HG03460 (cell line): ENCODE measurements around the gene OTP.

Experiments used
- ATAC-seq: cut with Tn5 transposase; IDR thresholded peaks from one replicate; pipeline ENCODE4 v1.9.1; 2021; ENCODE audit not compliant: unreplicated experiment

The OTP gene

DNA sequence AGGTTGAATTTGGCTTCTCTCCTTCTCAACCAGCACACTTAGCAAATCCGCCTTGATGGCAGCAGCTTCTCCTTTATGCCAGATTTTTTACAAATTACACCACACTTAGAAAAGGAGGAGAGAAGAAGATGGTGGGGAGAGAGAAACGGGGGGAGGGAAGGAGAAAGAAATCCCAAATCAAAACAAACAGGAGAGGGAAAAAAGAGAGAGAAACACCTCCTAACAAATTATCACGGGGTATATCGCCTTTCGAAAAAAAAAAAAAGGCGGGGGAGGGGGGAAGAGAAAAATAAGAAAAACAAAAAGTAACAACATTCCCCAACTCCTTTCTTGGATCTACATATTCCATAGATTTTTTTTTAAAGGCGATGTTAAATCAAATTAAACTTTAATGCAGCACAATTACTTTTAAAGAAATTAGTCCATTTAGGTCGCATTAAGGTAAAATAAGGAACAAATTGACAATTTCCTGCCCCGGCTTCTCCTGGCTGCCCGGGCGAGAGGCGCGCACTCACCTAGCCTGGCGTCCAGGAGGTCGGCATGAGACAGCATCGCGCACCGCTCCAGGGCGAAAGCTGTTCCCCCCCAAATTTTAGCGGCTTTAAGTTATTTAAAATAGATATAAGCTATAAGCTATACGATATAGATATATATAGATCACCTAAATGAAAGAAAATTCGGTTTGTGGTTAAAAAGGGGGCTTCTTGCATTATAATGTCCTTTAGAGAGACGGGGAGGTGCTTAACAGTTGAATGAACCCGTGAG, at the start of gene OTP:
Gene OTP (minus strand): TSS at position 716 of the 765 bp plus-strand sequence. CDS start 164 bp downstream, at position 552.
- ATAC-seq: no peak

DNA sequence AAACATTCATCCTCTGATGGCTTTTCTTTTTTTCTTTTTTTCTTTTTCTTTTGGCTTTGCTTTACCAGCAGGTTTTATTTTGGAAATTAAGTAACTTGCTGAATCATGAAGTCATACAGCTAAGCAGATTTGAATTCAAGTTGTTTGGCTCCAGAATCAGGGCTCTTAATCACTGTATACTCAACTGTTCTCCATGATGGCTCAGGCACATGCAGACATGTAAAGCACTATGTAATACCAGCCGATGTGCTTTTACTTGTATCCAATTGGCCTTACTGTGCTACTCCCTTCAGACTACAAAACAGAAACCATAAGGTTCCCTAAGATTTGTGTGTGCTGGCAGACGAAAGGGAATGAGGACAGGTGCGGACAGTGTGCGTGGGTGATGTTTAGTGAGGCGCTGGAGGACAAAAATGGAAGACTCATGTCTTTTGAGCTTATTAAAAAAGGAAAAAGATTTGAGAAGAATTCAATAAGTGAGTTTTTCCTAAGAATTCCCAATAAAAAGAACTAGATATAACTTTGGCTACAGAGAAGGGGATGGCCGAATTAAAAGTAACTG, 44.7 kb upstream of the OTP start:
- no peak for ATAC-seq

DNA sequence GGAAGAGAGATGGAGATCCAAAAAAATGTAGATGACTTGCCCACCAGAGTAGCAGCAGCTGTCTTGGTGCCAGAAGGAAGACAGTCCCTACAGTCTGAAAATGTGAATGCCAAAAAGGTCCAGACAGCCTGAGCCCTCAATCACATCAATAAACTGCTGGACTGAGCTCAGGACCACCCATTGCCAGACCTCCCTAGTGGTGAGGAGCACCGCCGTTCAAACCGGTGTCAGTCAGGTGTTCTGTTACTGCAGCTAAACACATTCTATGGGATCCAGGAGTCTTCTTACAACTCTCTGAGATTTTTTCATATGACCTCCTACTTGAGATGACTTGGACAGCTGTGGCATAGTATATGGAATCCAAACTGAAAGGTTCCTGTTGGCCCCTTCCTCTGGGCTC, 32.0 kb upstream of the OTP start:
- no peak for ATAC-seq

DNA sequence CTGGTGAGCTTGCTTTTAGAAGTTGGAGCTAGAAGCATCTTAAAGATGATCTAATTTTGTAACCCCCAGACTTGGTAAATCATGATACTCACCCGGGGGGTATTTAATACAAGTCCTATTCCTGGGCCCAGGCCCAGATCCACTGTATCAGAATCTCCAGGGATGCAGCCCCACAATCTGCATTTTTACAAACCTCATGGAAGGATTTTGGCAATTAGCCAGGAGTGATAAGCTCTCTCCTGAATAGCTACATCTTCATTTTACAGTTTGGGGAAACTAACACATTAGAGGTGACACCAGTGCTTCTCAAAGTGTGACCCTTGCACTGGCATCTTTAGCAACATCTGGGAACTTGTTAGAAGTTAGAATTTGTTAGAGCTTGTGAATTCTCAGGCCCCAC, 31.2 kb upstream of the OTP start:
- no peak for ATAC-seq

DNA sequence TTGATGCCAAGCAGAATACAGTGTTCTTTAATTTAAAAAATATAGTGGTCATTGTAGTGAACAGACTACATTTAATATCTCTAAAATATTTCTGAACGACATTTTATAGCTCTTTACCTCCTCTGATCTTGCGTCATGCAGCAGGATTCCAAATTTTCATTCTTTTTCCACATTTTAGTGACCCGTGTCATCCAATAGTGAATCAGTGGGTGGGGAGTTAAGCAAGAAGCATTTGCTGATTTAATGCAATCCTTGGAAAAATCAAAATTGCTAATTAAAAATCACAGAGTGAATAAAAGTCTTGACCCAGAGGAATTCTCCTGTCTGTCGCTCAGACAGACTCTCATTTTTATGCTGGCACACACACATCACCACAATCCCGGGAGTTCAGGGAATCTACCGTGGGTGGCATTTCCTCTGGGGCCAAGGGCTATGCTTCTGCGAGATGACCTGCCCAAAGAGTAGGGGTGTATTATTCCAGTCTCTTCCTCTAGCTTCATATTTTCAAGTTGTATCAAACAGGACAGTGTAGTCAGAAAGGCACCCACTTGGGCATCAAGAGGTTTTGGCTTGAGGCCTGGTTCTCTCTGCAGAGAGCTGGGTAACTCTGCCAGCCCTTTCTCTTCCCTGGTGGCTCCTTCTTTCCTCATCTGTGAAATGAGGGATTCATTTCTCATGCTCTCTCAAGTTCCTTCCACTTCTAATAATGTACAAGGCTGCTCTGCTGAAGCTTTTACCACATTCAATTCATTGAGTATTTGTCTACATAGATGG, 24.8 kb upstream of the OTP start:
- ATAC-seq: no peak

DNA sequence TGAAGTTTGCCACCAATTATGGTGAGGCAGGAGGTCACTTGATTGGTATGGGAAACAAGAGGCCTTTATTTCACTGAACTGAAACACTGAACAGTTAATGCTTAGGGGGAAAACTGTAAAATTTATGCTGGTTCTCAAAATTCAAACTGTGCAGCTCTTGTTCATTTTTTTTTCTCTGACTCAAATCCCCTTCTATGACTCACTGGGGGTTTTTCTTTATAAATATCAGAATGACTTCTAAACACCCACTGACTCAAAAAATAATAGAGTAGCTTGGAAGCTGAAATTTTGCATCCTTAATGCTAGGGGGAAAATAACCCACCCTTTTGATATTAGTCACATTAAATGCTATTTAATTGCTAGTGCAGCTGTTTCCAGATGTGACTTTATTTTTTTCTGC, 24.1 kb upstream of the OTP start:
- ATAC-seq: no peak

DNA sequence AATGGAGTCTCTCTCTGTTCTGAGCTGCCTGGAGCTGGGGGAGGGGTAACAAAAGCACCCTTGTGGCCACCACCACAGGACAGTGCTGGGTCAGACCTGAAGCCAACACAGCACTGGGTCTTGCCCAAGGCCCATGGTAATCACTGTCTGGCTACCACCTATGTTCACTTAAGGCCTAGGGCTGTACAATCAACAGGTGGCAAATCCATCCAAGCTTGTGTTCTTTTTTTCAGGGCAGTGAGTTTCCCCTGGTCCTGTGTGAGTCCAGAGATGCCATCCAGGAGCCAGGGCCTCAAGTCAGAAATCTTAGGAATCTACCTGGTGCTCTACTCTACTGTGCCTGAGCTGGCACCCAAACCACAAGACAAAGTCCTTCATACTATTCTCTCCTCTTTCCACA, 20.1 kb upstream of the OTP start:
- ATAC-seq: no peak

DNA sequence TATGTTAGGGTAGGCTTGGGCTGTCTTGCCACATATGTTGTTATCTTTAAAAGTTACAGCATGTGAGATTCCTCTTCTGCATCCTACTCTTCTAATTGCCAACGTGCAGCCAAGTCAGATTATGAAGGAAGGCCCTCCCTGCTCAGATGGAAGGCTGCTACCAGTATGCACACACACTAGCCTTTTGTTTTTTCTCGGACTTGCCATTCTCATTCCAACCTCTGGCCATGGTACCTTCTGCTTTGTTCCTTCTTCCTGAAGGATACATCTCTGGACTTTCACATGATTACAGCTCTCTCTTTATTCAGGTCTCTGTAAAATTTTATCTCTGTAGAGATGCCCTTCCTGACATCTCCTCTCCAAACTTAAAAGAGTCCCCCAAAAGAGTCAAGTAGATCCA, 12.8 kb upstream of the OTP start:
- no peak for ATAC-seq

DNA sequence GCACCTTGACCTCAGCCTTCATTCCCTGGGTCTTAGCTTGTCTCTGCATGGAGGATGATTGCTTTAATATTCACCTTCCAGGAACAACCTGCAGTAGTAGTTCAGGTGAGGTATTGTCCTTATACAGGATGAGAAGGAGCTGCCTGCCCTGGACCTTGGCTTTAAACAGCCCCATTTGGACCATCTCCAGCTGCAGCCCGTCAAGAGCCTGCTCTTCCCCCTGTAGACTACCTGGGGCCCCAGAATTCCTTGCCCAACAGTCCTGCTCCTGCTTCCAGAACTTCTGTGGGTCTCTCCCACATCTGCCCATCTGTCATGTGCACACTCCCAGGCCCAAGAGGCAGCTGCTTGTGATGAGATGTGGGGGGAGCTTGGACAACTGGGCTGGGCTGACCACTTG, 12.2 kb upstream of the OTP start:
- no peak for ATAC-seq

DNA sequence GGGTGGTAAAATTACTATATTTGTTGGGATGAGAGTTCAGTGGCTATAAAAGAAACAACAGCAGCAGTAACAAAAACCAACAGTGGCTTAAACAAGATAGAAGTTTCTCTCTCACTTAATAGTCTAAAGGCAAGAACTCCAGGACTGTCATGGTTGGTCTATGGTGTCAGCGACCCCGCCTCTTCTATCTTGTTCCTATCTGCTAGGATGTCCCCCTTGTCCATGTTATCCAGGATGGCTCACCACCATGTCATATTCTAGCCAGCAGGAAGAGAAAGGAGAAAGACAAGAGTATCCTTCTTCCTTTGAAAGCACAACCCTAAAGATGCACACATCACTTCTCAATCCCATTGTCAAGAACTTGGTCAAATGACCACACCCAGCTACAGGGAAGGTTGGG, 11.3 kb upstream of the OTP start:
- no peak for ATAC-seq

DNA sequence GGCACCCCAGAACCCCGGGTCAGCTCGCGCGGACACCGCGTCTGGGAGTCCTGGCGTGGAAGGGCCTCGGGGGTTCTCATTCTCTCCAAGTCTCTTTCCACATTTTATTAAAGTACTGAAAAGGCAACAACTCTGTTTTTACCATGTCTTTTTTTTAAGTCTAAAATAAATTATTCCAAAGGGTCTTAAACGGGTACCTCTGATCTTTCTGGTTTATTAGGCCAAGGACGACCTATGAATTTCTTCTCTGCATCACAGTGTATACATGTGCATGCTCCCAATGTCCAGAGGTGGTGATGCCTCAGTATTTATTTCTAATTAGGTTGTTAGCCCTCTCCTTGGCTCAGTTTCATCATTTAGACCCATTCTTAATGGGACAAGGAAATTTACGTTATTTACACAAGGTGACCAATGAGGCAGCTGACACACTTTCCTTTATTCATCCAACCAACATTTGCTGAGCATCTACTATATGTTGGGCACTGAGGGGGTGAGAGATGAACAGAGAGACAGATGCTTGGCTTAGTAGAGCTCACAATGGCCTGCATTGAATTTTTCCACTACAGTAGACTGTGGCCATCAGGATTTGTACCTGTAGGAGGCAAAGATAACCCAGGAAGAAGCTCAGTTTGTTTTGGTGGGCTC, 7.6 kb upstream of the OTP start:
- ATAC-seq: no peak

DNA sequence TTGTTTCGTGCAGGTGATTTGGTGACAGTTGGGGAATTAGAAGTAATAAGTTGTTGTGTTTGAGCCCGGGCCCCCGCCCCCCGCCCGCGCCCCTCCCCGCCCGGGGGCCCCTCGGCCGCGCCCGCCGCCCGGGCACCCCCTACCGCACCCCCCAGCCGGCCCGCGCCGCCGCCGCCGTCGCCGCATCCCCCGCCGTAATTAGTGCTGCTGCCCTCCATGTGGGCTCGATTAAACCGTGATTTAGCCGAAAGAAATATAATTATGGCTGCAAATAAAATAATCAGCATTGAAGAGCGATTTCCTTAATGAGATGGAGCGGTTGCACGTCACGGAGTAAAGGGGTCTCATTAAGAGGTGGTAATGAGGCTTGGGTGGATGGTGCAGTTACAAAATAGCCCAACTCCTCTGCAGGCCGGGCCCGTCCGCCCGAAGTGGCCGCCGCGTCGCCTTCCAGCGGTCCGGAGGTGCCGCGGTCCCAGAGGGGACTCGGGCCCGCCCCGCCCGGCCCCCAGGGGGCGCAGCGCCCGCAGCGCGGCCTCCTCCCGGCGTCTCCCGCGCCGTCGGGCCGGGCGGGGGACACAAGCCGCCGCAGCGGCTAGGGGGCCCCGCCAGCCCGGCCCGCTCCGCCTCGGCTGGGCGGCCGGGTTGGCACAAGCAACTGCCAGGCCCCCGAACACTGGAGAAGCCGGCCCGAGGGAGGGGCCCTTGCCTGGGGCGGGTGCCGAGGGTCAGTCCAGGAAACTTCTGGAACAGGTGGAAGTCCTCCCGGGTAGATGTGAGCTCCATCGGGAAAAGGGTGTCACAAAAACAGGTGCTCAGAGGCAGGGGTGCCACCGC, 6.9 kb upstream of the OTP start:
- no peak for ATAC-seq

DNA sequence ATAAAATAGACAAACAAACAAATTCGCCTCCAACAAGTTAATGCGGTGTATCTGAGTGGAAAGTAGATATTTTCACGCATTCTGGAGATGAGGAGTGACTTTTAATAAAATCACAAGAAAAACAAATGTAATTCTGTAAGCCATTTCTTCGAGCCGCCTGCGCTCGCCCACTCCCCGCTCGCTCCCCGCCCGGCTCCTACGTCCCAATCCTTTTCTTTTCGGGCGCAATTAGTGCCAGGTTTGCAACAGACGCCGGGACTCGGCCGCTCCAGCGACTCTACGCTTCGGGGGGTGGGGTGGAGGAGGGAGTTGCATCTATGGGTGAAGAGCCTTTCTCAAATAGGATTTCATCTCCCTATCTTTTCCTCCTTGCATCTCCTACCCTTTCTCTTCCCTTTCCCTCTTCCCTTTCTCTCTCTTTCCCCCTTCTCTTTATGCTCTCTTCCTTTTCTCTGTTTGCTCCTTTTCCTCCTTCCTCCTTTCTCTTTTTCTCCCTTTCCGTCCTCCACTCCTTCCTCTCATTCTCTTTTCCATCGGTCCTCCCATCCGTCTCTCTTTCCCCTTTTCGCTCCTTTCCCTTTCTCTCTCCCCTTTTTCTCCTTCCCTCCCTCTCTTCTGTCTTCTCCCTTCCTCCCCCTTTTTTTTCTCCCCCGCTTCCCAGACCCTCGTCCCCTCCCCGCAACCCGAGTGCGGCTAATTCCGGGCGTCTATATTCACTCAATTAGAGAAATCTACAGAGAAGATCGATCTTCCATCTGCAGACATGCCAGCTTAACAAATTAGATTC, 6.1 kb upstream of the OTP start:
- ATAC-seq: no peak

DNA sequence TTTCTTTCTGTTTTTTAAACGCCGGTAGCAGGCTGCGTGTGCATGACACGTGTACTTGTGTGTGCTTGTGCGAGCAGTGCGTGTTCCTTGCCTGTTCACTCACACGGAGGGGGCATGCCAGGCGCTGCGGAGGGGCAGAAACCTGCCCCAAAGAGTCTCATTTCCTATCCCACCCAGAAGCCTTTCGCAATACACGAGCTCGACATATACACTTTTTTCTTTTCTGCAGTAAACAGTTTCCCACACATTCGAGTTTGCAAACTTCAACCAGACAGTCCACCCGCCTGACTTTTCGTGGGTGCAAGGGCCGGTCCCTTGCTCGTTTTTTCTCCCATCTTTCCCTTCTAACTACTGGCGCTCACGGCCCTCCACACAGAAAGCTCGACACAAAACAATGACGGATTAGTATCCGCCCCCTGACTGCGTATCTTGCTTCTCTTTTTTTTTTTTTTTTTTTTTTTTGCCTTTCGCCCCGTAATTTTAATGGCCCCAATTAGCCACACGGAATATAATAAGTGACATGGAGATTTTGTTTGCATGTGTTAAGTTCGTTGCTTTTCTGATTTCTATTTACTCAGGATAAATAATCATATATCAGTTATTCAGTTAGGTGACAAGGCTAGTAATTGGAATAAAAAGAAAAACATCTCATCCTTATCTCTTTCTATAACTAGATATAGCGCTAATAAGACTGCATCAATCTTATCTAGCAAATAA, 5.3 kb upstream of the OTP start:
- no peak for ATAC-seq

DNA sequence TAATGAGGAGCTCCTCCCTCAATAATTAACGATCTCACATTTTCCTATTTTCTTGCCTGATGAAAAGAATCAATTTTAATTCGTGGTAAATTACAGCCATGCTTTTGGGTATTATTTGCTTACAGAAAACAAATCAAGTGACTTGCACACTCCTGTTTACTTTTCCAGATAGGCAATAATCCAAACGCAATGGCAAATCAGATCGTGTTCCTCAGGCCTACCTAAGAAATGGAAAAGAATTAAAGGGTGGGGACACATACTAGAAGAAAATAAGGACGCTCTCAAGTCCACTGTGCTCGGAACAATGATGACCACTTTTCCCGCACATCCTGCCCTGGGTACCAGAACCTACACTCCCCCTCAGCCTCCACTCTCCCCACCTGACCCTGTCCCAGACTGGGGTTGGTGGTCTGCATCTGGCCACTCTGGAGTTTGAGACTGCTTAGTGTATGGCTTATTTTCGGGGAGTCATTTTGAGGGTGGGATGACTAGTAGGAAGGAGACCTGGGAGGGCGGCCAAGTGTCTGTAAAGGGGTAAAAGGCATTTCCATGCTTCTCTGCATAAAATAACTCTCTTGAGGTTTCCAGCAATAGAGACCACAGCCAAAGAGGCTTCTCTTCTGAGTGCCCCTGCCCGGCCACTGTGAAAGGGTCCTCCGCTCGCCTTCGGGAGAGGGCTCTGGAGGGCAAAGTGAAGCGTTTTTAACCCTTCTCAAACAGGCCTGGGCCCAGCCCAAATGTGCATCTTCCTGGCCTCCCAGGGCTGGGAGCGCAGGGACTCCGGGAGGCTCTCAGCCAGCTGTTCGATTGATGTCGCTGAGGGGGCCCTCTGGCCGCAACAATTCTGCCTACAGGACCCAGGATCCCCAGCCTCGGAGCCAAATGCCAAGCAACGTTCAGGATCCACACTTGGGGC, 4.5 kb upstream of the OTP start:
- ATAC-seq: no peak

DNA sequence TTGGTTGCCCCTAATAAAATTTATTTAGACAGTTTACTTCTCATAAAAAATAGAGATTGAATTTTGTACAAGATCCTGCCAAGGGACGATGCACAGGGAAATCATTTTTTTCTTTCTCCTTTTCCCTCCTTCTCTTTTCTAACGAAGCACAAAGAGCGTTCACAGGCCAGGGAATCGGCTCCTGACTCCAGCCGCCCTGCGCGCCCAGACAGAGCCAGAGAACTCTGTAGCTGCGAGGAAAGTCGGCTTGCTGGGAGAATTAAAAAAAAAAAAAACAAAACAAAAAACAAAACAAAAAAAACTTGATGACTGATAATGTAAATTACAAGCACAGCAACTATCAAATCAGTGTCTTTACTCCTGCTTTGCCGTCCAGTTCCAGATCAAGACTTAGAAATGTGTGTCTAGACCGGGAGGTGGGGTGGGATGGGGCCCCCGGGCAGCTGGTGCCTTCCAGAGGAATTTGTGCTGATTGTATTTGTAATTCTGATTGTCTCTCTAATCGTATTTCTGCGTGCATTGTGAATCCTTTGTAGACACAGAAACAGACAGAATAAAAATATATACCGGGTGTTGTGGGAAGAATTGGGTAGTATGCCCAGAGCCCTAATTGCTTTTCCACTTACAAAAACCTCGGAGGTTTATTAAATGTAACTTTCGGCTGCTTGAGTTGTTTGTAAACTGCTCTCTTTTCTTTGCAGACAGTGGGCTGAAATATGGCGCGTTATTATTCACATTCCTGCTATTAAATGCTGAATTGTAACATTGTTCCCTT, 3.6 kb upstream of the OTP start:
- no peak for ATAC-seq

DNA sequence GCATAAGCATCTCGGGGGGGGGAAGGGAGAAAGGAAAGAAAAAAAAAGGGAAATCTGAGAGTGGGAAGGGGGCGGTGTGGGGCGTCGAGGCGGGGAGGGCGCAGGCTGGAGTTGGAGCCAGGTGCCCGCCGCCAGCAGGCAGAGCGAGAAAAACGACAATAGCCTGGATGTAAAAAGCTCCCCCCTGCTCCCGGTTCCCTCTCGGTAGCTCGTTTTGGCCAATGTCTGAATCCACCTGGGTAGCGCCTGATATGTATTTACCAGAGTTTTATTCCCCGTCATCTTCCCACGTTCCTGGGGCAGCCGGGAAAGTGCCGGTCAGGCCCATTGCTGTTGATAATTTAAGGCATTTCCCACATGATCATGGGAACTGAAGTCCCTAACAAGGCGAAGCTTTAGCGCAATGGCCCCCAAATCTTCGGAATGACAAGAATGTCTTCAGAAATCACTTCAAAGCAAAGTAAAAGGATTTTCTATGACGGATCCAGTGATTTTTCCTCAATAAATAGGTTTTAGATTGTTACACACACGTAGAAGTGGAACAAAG, 3.0 kb upstream of the OTP start:
- ATAC-seq: no peak
